Activated CD8-positive, alpha-beta T cell treated with anti-CD3 and anti-CD28 coated beads for 36 hours (primary cell): ENCODE measurements around the gene SOHLH1. TPM values are rescaled to one million over a fixed set of nuclear protein-coding genes. Genes with fewer than 3 reads are reported as not detected.

Experiments used
- ATAC-seq: fragments of 200-7000 bp; cut with Tn5 transposase; one replicate; pipeline ENCODE4 v1.10.0; 2021; ENCODE audit warnings: mild to moderate bottlenecking, moderate library complexity
- CTCF ChIA-PET: fragments of 350-600 bp; sonication (Branson Sonifier 250); formaldehyde crosslinking; loops from one replicate; lab custom pipeline; 2021; ENCODE audit warnings: antibody characterized with exemption; lab: Charles Lee
- POLR2A ChIA-PET: fragments of 350-600 bp; sonication (Branson Sonifier 250); formaldehyde crosslinking; loops from one replicate; lab custom pipeline; 2021; ENCODE audit warnings: antibody characterized with exemption; lab: Charles Lee
- DNase-seq: peaks from one replicate; pipeline ENCODE4 v3.0.0-alpha.2; 2020
- H3K27ac Mint-ChIP-seq: one replicate; pipeline ENCODE4 v1.8.0; 2021; ENCODE audit warnings: mild to moderate bottlenecking, mixed read lengths
- H3K27me3 Mint-ChIP-seq: one replicate; pipeline ENCODE4 v1.8.0; 2021; ENCODE audit warnings: mixed read lengths
- H3K36me3 Mint-ChIP-seq: one replicate; pipeline ENCODE4 v1.8.0; 2021; ENCODE audit warnings: low read depth, mixed read lengths
- H3K4me1 Mint-ChIP-seq: one replicate; pipeline ENCODE4 v1.8.0; 2021; ENCODE audit warnings: low read depth, mixed read lengths
- H3K4me3 Mint-ChIP-seq: one replicate; pipeline ENCODE4 v1.8.0; 2021; ENCODE audit warnings: mild to moderate bottlenecking, moderate library complexity, mixed read lengths
- H3K9me3 Mint-ChIP-seq: one replicate; pipeline ENCODE4 v1.8.0; 2021; ENCODE audit warnings: mixed read lengths
- CTCF ChIP-seq: fragments of 200-600 bp; IDR thresholded peaks from one replicate; pipeline ENCODE4 v1.8.0; 2022; ENCODE audit warnings: antibody characterized with exemption, mild to moderate bottlenecking
- intact Hi-C: fragments of 100-400 bp; cut with micrococcal nuclease; formaldehyde crosslinking; loops from one replicate; pipeline ENCODE4 v1.10.0; 2022
- total RNA-seq, 2 experiments: library from RNA; stranded (reverse); gene quantifications; one replicate each; pipeline ENCODE4 v1.2.3, GENCODE V29; 2021

SOHLH1 gene
- total RNA-seq, 2 experiments from 2014 or later: not detected

- ChIA-PET CTCF (no interaction called here), POLR2A (no interaction called here)
- Mint-ChIP-seq H3K4me1 (no peaks in the 10 kb centered on the region), H3K9me3 (no peaks in the 10 kb centered on the region), H3K4me3 (no peak within 1 kb of the TSS), H3K27me3 (peaks cover 2% of the 10 kb centered on the region), H3K27ac (no peak within 1 kb of the TSS), H3K36me3 (no peaks in the 10 kb centered on the region)
- TF ChIP-seq CTCF: no peak
- DNase-seq (no peak), ATAC-seq (no peak)
- intact Hi-C loops: no loop called here
These were observed 36.4 kb downstream of the SOHLH1 start, which contains the start of gene LCN9 for GRCh38 chr9:135662758-135663450. TSS of gene LCN9 (plus strand) at chr9:135663309. CDS start at chr9:135663322, 13 bp downstream.

GRCh38 chr9:135661816-135662560, 37.3 kb downstream of the SOHLH1 start:
- ChIA-PET POLR2A (no interaction called here), CTCF (no interaction called here)
- Mint-ChIP-seq H3K27me3 (peaks cover 2% of the 10 kb centered on the region), H3K4me3 (no peak overlapping the region), H3K9me3 (no peaks in the 10 kb centered on the region), H3K36me3 (no peaks in the 10 kb centered on the region), H3K4me1 (no peaks in the 10 kb centered on the region), H3K27ac (no peak overlapping the region)
- intact Hi-C loops: no loop called here
- no peak for DNase-seq
- ATAC-seq: no peak
- TF ChIP-seq CTCF: no peak

GRCh38 chr9:135660407-135660806, 38.9 kb downstream of the SOHLH1 start:
- CTCF ChIA-PET: no interaction called here
- no peaks in the 10 kb centered on the region for H3K9me3 Mint-ChIP-seq
- H3K27ac Mint-ChIP-seq: no peak overlapping the region
- POLR2A ChIA-PET: no interaction called here
- H3K27me3 Mint-ChIP-seq: peaks cover 3% of the 10 kb centered on the region
- TF ChIP-seq CTCF: no peak
- H3K4me1 Mint-ChIP-seq: no peaks in the 10 kb centered on the region
- no peaks in the 10 kb centered on the region for H3K36me3 Mint-ChIP-seq
- ATAC-seq: no peak
- H3K4me3 Mint-ChIP-seq: no peak overlapping the region
- intact Hi-C loops: no loop called here
- no peak for DNase-seq

- Mint-ChIP-seq H3K9me3 (no peaks in the 10 kb centered on the region), H3K4me3 (no peak overlapping the region), H3K27ac (no peak overlapping the region), H3K36me3 (no peaks in the 10 kb centered on the region), H3K27me3 (peaks cover 3% of the 10 kb centered on the region), H3K4me1 (no peaks in the 10 kb centered on the region)
- DNase-seq: no peak
- TF ChIP-seq CTCF: no peak
- CTCF ChIA-PET: no interaction called here
- POLR2A ChIA-PET: no interaction called here
- ATAC-seq: no peak
- intact Hi-C loops: no loop called here
These were observed 40.0 kb downstream of the SOHLH1 start for GRCh38 chr9:135659252-135659651.

GRCh38 chr9:135657416-135657815, 41.9 kb downstream of the SOHLH1 start:
- Mint-ChIP-seq H3K4me1 (no peaks in the 10 kb centered on the region), H3K9me3 (no peaks in the 10 kb centered on the region), H3K27me3 (peaks cover 4% of the 10 kb centered on the region), H3K27ac (no peak overlapping the region), H3K4me3 (no peak overlapping the region), H3K36me3 (no peaks in the 10 kb centered on the region)
- DNase-seq (no peak), ATAC-seq (no peak)
- no peak for TF ChIP-seq CTCF
- intact Hi-C loops: no loop called here
- CTCF ChIA-PET: interaction anchor here (1.0 kb wide), 1 partner anchor 45 kb away, joined by 3 read pairs; the partner anchor contains the start of gene KCNT1
- POLR2A ChIA-PET: no interaction called here
